ENCODE results near the gene MEGF8.
"Not testable (repeated sequence)": the region's sequence is repeated elsewhere in the genome, so short reads cannot be mapped to it uniquely, and the experiment has no call there.

The MEGF8 gene

DNA sequence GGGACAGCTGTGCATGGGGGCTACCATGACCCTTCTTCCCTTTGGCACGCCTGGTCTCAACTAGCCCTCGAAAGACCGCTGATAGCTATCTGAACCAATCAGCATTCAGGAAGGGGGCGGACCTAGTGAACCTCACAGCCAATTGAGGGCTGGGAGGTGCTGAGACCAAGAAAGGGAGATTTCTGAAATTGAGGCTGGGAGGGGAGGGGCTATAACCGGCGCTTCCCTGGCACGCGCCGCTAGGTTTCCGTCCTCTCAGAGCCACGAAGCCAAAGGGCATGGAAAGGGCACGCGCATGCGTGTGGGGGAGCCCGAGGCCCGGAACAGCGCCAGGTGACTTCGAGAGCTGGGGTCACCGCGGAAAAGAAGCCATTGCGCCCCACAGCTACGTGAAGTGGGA is 18.8 kb upstream of the MEGF8 start:
- DNase-seq (ENCODE audit: low read depth): no peak

DNA sequence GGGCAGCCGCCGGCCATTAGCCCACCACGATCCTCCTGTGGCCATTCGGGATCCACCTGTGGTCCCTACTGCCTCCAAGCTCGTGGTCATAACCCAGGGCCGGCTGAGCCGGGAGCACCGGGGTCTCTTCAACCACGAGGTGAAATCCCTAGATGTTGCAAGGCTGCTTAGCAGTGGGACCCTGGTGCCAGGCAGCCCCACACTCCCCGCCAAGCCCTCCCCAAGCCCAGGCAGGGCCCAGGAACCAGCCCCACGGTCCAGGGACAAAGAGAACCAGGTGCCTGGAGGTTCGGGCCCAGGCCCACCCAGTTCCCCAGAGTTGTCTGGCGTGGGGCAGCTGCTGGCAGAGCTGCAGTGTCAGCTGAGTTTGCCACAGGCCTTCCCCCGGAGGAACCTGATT is 15.7 kb upstream of the MEGF8 start:
- DNase-seq (ENCODE audit: low read depth): no peak

DNA sequence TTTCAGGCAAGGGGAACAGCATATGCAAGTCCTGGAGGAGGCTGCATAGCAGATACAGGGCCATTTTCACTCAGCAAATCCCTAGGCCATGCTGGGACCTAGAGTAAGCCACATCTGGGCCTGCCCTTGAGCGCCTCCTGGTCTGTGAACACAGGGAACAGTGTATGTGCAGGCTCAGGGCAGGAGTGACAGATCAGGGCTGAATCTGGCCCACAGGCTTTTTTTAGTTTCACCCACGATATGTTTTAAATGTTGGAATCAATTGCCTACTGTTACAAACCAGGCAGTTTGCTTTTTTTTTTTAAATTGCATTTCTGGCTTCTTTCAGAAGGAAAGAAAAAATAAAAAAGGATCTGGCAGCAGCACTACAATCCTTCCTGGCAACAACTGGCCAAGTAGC is 13.8 kb upstream of the MEGF8 start:
- DNase-seq (ENCODE audit: low read depth): no peak

DNA sequence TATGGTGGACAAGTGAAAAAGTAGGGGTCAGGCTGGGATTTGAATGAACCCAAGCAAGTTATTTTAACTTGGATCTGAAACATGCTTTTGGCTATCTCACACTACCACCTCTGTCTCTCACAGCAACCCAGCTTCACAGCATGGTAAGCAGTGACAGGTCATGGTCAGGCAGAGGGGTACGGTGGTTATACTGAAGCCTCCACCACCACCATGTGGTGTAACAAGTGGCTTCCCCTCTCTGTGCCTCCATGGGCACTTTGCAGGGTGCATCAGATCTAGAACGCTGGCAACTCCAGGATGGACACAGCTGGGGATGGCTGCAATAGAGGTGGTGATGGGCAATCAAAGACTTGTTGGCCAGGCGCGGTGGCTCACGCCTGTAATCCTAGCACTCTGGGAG is 13.1 kb upstream of the MEGF8 start:
- DNase-seq (ENCODE audit: low read depth): no peak

DNA sequence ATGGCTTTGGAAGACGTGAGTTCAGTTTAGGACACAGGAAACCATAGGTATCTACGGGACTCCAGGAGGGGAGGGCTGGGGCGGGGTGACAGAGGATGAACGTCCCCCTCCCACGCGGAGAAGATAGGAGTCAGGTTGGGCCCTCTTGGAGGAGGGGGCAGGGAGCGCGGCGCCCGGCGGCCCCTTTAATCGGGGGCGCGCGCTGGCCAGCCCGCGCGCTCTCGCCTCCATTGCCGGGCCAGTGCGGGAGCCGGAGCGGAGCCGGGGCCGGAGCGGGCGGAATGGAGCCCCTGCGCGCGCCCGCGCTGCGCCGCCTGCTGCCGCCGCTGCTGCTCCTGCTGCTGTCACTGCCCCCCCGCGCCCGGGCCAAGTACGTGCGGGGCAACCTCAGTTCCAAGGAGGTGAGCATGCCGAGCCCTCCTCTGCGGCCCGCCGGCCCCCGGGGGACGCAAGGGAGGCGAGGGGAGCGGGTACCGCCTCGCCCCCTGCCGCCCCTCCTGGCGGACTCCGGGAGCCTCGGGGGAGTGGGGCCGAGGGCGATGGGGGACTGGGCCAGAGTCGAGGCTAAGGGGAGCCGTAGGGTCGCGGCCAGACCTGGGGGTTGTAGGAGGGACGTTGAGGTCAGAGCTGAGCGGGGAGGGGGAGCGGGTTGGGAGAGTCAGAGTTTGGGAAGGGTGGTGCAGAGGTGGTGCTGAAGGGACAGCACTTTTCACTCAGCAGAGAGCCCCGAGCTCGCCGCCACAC is 12.2 kb upstream of the MEGF8 start, which contains the start of gene TMEM145:
Gene TMEM145, plus strand, starts transcription at position 214 of the 744 bp plus-strand sequence. Its CDS starts 68 bp downstream, at position 282.
- no peak for DNase-seq (ENCODE audit: low read depth)

DNA sequence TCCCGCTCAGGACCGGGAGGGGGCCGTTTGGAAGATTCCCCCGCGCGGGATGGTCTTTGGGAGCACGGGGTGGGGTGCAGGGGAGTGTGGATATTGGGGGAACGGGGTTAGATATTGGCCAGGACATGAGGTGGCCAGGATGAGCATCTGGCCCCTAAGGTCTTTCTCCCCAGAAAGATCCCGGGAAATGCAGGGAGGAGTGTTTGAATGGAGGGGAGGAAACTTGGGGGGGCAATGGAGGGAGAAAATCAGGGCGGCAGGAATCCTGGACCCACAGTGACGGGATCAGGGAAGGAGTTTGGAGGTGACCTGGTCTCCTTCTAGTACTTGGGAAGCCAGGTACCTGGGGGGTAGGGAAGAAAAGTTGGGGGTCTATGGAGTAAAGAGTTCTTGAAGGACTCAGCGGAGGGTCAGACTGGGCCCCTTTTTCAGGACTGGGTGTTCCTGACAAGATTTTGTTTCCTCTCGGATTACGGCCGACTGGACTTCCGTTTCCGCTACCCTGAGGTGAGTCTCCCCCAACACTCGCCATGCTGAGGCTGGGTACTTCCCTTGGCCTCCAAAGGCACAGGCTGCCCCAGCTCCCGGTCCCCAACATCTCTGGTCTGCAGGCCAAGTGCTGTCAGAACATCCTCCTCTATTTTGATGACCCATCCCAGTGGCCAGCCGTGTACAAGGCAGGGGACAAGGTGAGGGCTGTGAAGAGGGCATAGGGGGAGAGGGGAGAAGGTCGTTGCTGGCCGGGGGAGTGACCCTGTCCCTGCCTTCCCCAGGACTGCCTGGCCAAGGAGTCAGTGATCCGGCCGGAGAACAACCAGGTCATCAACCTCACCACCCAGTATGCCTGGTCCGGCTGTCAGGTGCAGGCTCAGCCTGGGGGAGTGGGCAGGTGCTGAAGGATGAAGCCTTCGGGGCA is 11.3 kb upstream of the MEGF8 start:
- DNase-seq (ENCODE audit: low read depth): no peak

DNA sequence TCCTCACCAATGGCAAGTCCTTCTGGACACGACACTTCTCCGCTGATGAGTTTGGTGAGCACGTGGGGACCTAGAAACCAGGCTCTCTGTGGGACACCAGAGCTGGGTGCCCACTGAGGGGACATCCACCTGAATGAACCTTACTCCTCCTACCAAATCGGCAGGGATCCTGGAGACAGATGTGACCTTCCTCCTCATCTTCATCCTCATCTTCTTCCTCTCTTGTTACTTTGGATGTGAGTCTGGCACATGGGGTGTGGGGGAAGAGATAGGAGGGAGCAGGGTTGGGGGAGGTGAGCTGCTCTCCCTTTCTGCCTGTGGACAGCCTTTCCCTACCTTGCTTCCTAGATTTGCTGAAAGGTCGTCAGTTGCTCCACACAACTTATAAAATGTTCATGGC is 10.4 kb upstream of the MEGF8 start:
- no peak for DNase-seq (ENCODE audit: low read depth)

DNA sequence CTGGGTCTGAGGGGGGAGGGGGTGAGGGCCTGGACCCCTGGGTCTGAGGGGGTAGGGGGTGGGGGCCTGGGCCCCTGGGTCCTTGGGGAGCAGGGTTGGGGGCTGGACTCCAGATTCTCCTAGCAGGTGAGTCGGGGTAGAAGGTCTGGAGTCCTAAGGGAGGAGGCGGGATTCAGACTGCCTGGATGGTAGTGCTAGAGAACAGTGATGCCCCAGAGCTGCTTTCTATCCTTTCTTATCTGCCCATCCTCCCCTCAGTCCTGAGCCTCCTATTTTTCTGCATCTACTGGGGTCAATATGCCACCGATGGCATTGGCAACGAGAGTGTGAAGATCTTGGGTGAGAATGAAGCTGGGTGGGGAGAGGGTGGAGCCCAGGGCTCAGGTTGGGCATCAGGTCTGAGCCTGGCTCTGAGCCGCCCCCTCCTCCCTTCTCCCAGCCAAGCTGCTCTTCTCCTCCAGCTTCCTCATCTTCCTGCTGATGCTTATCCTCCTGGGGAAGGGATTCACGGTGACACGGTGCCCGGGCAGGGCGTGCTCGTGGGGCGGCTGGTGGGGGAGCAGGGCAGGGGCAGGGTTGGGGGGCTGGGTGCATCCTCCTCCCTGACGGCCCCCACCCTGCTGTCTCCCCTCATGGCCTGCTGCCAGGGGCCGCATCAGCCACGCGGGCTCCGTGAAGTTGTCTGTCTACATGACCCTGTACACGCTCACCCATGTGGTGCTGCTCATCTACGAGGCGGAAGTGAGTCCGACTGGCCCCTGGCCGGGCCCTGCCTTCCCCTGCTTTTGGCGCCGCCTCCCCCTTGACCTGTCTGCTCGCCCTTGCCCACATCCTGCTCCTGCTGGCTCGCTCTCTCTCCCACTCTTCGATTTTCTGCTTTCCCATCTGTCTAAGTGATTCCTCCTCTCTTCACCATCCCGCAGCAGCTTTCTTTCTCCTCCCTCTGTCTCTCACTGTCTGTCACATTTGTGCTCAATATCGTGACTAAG is 8.9 kb upstream of the MEGF8 start:
- no peak for DNase-seq (ENCODE audit: low read depth)

DNA sequence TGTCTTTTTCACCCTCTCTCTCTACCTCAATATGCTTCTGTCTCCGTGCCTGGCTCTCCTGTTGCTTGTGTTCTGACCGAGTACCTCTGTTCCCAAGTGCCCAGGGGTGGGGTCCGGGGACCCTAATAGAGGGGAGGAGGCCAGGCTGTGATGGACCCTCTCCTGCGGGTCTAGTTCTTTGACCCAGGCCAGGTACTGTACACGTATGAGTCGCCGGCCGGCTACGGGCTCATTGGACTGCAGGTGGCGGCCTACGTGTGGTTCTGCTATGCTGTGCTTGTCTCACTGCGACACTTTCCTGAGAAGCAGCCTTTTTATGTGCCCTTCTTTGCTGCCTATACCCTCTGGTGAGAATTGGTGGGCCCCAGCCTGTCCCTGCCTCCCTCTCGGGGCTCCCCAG is 7.9 kb upstream of the MEGF8 start:
- no peak for DNase-seq (ENCODE audit: low read depth)

DNA sequence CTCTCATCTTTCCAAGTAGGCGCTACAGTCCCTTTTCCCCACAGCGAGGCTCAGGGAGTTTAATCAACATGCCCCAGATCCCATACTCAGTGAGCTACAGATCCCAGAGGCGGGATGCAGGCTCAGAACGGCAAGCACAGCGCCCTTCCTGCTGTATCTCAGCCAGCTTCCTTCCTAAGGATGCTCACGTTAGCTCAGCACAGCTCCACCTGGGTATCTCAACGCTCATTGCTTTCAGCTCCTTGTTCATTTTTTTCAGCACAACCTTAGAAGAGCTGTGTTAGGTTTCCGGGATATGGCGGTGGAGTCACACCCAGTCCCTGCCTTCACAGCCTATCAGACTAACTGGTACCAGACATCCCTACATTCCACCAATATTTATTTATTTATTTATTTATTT is 3.1 kb upstream of the MEGF8 start:
- no peak for DNase-seq (ENCODE audit: low read depth)

DNA sequence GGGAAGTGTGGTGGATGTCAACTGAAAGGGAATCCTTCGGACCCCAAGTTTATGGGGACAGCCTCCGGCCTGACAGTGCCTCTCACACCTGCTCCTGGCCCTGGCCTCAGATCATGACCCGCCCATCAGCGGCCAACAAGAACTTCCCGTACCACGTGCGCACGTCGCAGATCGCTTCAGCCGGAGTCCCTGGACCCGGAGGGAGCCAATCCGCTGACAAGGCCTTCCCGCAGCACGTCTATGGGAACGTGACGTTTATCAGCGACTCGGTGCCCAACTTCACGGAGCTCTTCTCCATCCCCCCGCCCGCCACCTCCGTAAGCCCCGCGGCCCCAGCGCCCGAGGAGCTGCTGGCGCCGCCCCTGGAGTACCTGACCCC is 2.0 kb upstream of the MEGF8 start:
- DNase-seq (ENCODE audit: low read depth): no peak

DNA sequence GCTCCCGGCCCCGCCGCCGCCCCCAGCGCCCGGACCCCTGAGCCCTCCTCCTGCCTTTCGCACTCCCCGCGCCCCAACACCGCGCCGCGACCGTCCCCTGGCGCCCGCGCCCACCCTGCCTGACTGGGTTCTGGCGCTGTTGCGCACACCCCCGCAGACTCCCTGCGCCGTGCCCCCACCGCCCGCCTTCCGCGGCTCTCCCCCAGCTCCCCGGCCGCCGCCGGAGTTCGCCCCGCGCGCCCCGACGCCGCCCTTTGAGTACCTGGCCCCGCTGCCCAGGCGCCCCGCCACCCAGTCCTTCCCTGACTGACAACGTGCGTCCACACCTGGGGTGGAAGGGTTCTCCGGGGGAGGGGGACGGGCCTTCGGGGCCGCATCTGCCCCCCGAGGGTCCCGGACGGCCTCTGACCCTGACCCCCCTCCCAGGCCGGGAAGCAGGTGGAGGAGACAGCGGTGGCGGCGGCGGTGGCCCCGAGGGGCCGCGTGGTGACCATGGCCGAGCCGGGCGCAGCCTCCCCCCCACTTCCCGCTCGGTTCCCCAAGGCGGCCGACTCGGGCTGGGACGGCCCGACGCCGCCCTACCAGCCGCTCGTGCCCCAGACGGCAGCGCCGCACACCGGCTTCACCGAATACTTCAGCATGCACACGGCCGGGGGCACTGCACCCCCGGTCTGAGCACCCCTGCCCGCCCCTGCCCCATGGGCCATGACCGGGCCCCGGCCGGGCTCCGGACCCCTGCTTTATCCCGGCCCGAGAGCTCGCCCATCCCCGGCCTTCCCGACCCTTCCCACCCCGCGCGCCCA is 1.4 kb upstream of the MEGF8 start:
- DNase-seq (ENCODE audit: low read depth): no peak

DNA sequence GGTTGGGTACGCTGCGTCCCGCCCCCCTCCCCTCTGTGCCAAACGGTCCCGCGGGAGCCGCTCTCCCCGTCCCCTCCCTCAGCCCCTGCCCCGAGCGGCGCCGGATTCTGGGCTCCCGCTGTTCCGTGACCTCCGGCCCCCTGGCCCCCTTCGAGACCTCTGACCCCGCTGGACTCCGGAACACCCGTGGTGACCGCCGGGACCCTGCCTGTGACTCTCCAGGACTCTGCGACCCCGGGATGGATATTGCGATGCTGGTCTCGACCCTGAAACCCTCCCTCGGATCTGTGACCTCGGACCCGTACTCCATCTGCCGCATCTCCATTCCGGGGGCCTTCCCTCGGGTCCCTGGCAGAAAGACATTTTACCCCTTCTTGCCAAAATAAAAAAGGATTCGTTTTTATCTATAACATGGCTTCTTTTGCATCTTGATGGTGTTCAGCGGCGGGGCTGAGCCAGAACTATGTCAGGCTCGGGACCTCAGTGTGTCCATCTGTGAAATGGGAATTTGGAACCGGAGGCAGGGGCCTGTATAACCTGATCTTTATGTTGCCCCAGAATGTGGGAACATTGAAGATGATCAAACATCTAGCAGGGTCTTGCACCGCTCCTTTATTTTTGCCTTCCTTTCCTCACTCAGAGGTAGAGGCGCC is 654 bp upstream of the MEGF8 start:
- no peak for DNase-seq (ENCODE audit: low read depth)

DNA sequence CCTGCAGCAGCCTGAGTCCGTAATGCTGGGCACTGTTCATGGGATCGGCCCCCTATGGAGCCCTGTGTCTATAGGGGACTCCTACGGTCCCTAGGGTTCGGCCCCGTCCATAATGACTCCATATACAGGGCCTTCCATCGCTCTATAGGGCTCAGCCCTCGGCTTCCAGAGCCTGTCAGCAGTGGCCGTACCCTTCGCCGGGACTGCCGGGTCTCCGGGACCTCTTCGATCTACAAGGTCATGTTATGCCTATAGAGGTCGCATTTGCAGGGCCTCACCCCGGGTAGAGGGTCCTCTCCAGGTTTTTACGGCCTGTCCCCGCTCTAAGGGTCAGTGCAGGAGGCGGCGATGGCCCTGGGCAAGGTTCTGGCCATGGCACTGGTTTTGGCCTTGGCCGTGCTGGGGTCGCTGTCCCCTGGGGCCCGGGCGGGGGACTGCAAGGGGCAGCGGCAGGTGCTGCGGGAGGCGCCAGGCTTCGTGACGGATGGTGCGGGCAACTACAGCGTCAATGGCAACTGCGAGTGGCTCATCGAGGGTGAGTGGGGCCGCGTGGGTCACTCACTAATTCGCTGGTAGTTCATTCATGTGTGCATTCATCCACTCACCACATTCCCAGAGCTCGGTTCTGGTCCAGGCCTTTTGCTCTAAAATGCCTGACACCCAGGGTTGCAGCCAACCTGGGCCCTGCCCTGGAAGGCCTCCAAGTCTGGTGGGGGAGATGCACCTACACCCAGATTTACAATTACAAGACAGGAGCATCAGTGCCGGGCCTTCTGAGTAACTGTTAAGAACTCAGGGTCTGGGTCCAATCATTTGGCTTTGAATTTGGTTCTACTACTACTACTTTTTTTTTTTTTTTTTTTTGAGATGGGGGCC is 699 bp downstream of the MEGF8 start:
- DNase-seq (ENCODE audit: low read depth): no peak

DNA sequence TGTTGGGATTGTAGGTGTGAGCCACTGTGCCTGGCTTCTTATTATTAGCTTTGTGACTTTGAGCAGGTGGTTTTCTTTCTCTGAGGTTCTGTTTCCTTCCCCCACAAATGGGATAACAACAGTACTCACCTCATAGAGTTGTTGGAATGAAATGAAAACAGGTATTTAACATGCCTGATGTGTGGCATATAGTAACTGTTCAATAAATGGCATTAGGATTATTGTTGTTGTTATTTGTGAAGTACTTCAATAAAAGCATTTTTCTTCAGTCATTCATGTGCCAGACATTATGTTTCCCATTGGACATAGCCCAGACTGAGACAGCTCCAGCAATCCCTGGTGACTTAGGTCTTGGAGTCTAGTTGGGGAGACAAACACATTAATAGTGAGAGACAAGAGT is 1.5 kb downstream of the MEGF8 start:
- no peak for DNase-seq (ENCODE audit: low read depth)

DNA sequence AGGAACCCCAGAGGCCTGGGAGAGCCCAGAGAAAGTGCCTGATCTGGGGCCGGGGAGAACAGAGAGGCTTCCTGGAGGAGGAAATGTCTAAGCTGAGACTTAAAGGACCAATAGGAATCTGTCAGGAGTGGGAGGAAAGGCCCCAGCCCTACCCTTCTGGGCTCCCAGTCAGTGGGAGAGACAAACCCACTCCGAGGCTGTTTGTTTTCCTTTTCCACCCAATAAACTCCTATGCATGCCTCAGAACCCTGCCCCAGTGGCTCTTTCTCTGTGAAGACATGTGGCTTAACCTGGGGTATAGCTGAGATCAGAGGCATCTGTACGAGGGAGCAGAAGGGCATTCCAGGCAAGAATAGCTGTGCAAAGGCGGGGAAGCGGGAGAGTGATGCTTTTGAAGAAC is 1.9 kb downstream of the MEGF8 start:
- DNase-seq (ENCODE audit: low read depth): no peak

DNA sequence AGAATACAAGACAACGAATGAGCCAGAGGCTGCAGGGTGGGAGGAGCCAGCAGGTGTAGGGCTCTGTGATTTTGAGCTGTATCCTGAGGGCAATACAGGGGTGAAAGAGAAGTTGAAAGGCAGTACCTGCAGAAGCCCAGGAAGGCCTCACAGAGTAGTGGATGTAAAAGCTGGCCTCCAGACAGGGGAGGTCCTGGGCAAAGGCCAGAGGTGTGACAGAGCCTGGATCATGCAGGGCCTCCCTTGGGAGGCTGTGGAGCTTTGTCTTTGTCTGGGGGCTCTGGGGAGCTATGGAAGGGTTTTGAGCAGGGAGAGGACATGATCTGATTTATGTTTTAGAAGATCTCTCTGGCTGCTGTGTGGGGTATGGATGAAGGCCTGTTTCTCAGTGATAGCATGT is 2.7 kb downstream of the MEGF8 start:
- DNase-seq (ENCODE audit: low read depth): no peak

DNA sequence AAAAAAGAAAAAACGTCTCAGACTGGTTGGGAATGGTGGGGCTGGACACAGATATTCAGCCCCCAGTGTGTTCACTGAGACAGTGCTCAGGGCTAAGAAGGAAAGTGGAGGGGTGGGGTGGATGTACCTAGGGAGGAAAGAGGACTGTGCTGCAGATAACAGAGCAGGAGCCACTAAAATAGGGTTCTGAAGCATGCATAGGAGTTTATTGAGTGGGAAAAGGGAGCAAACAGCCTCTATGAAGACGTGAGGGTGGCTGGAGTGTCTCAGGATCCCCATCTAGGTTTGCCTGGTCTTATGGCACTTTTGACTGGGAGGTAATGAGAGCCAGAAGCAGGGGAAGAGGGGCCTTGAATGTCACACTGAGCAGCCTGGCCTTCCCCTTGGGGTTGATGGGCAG is 3.4 kb downstream of the MEGF8 start:
- no peak for DNase-seq (ENCODE audit: low read depth)

DNA sequence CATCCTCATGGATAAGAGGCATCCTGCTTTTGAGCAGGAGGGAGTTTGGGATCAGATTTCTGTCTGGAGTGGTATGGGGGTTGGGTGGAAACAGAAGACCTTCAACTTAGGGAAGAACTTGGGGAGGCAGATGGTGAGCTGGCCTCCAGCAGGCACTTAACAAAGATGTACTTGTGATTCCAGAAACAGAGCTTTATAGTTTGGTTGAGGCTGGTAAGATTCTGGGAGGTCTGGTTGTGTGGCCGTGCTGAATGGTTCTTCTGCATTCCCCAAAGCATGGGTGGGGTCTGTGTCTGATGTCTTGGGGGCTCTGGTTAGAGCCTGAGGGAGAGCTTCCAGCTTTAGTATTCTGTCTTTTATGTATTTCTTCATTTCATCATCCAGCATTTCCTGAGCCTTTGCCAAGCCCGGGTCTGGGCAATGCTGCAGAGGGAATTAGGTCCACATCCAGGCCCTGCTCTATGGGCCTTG is 4.8 kb downstream of the MEGF8 start:
- DNase-seq (ENCODE audit: low read depth): no peak

DNA sequence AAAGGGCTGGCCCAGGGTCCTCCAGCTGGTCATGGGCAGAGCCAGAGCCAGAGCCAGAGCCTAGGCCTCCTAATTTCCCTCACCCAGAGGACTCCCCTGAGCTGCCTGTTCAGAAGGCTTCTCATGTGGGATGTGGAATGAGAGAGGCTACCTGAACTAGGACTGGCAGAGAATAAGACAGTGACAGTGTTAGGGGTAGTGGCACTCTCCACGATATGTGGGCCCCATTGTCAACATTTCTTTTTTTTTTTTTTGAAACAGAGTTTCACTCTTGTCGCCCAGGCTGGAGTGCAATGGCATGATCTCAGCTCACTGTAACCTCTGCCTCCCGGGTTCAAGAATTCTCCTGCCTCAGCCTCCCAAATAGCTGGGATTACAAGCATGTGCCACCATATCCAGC is 5.9 kb downstream of the MEGF8 start:
- not testable (repeated sequence) for DNase-seq (ENCODE audit: low read depth)

All from stimulated activated CD8-positive, alpha-beta memory T cell treated with anti-CD3 and anti-CD28 coated beads, Interleukin-7, amount 100 ng/mL, for 24 hours (primary cell).